ENCODE measurements around the gene ACCSL.

Gene ACCSL

GRCh38 chr11:44029977-44030911 lies 17.5 kb upstream of the ACCSL start:
- H3K27ac ChIP-seq, result no peak overlapping the region
- no peak for TF ChIP-seq ZFX (IDR thresholded peaks at IDR 0.05; ENCODE audit: borderline replicate concordance)

DNA sequence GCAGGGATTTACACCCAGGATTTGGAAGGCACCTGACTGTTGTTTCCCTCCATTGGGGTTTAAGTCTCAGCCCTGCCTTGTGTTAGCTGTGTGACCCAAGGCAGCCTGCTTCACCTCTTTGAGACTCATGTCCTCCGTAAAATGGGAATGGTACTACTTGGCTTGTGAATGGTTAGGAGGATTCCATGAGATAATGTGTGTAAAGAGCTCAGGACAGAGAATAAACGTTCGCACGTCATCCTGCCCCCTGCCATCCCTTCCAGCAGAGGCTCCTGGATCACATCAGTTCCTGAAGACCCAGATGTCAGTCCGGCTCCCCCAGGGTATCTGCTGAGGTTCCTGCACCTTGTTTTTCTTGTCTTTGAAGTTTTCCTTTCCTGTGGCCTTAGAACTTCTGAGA lies 16.8 kb upstream of the ACCSL start:
- TF ChIP-seq, protein P1, sequence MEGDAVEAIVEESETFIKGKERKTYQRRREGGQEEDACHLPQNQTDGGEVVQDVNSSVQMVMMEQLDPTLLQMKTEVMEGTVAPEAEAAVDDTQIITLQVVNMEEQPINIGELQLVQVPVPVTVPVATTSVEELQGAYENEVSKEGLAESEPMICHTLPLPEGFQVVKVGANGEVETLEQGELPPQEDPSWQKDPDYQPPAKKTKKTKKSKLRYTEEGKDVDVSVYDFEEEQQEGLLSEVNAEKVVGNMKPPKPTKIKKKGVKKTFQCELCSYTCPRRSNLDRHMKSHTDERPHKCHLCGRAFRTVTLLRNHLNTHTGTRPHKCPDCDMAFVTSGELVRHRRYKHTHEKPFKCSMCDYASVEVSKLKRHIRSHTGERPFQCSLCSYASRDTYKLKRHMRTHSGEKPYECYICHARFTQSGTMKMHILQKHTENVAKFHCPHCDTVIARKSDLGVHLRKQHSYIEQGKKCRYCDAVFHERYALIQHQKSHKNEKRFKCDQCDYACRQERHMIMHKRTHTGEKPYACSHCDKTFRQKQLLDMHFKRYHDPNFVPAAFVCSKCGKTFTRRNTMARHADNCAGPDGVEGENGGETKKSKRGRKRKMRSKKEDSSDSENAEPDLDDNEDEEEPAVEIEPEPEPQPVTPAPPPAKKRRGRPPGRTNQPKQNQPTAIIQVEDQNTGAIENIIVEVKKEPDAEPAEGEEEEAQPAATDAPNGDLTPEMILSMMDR (IDR thresholded peaks at IDR 0.05), result no peak
- TF ChIP-seq ZFX (IDR thresholded peaks at IDR 0.05; ENCODE audit: borderline replicate concordance), result no peak
- H3K27ac ChIP-seq, result no peak overlapping the region

GRCh38 chr11:44031549-44031948 lies 16.2 kb upstream of the ACCSL start:
- no peak overlapping the region for H3K27ac ChIP-seq
- no peak for TF ChIP-seq ZFX (IDR thresholded peaks at IDR 0.05; ENCODE audit: borderline replicate concordance)
- TF ChIP-seq, protein P1 (IDR thresholded peaks at IDR 0.05), result no peak

GRCh38 chr11:44032299-44033085 lies 15.3 kb upstream of the ACCSL start:
- H3K27ac ChIP-seq, result no peak overlapping the region
- TF ChIP-seq ZFX (IDR thresholded peaks at IDR 0.05; ENCODE audit: borderline replicate concordance), result no peak
- TF ChIP-seq, protein P1 (IDR thresholded peaks at IDR 0.05), result no peak

- no peak for TF ChIP-seq ZFX (IDR thresholded peaks at IDR 0.05; ENCODE audit: borderline replicate concordance)
- TF ChIP-seq, protein P1 (IDR thresholded peaks at IDR 0.05), result no peak
- no peak overlapping the region for H3K27ac ChIP-seq
Measured at GRCh38 chr11:44033411-44033850, 14.3 kb upstream of the ACCSL start.

DNA sequence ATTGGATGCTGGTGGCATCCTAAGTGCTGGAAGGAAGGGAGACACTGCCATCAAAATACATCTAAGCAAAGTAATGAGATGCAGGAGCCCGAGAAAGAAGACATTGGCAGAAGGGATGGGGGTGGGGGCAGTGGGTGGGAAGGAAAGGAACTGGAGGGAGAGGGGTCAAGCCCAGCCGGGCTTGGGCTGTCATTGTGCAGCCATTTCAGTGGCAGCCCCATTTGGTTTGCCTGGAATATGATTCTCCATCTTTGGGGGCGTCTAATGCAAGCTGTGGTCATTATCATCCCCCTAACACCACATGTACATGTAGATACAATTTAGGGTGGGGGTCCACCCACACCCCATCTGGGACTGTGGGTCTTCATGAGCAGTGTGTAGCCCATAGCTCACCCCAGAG lies 13.9 kb upstream of the ACCSL start:
- TF ChIP-seq, protein P1 (IDR thresholded peaks at IDR 0.05), result no peak
- no peak for TF ChIP-seq ZFX (IDR thresholded peaks at IDR 0.05; ENCODE audit: borderline replicate concordance)
- no peak overlapping the region for H3K27ac ChIP-seq

GRCh38 chr11:44034639-44035038 lies 13.1 kb upstream of the ACCSL start:
- no peak for TF ChIP-seq ZFX (IDR thresholded peaks at IDR 0.05; ENCODE audit: borderline replicate concordance)
- TF ChIP-seq, protein P1 (IDR thresholded peaks at IDR 0.05), result no peak
- no peak overlapping the region for H3K27ac ChIP-seq
